LNCaP clone FGC (cell line): Measurements from ENCODE around the gene DUS1L.

Source experiments
- DNase-seq: peaks from one replicate; pipeline ENCODE4 v3.0.0-alpha.2; 2011; ENCODE audit warnings: low read depth
- H3K4me3 ChIP-seq: 2 replicates; pipeline ENCODE4 v1.5.1; 2011; ENCODE audit warnings: mild to moderate bottlenecking, low read depth, low read length, control low read depth
- CTCF ChIP-seq: IDR thresholded peaks from 2 replicates; pipeline ENCODE4 v1.5.1; 2012; ENCODE audit warnings: mild to moderate bottlenecking; ENCODE audit not compliant: control insufficient read depth, insufficient read depth; ENCODE audit errors: extremely low read depth

The DUS1L gene

DNA sequence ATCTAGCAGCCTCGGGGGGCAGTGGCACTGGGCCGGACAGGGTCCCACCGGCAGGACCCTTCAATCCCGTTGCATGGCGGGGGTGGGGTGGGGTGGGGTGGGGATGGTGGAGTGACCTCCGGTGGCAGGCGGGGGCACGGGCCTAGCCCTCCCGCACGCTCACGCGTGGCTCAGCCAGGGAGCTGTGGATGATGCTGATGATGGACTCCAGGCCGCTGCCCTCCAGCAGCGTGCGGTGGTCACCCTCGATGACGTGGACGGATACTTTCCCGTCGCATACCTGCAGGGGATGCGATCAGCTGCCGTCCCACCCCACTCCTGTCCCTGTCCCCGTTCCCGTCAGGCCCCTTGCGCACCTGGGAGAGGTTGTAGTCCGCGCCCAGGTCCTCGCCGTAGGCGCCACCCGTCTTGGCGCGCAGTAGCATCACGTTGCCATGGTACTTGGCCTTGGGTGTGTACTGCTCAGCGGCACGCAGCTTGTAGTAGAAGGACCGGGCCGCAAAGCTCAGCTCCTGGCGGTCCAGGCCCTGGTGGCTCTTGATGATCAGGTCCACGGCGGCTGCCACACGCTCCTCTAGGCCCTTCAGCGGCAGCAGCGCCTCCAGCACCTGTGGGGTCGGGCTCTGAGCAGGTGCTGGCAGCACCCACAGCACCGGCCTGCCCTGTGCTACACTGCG lies 13.5 kb upstream of the DUS1L start:
- no peak overlapping the region for H3K4me3 ChIP-seq
- DNase-seq, result no peak
- no peak for TF ChIP-seq CTCF

- TF ChIP-seq CTCF, result no peak
These were observed 12.8 kb upstream of the DUS1L start for GRCh38 chr17:82078433-82078832.

DNA sequence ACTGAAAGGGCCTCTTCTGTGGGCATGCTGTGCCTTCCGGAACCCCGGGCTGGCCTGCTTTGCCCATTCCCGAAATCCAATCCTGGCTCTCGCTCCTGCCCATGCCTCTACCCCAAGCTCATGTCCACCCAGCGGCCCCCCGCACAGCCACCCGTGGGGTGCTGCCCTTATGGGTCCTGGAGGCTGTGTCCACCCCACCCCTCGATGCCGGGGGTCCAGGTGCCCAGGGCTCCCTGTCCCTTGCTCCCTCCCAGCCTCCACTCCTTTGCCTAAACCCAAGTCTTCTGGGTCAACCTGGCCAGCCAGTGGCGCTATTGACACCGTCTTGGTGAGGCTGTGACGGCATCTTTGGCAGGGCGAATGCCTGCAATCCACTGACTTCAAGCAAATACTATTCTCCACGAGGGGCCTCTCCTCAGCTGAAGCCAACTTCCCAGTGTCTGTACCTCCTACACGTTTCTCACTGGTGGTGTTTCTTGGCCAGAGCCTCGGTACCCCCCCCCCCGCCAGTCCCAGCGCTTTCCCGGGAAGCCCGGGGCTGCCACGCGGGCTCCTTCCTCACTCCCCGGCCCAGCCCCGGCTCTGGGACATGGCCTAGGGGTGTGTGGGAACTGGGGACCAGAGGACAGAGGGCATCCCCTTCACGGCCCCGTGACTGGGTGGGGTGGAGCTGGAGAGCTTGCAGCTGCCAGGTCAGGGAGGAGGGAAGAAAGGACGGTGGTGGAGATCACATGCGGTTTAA lies 12.2 kb upstream of the DUS1L start:
- DNase-seq, result no peak
- no peak for TF ChIP-seq CTCF
- no peak overlapping the region for H3K4me3 ChIP-seq

More at GRCh38 chr17:82078433-82078832, 12.8 kb upstream of the DUS1L start:
- no peak overlapping the region for H3K4me3 ChIP-seq
- no peak for DNase-seq

GRCh38 chr17:82076785-82077591 lies 11.4 kb upstream of the DUS1L start:
- DNase-seq, result no peak
- H3K4me3 ChIP-seq, result no peak overlapping the region
- no peak for TF ChIP-seq CTCF

DNA sequence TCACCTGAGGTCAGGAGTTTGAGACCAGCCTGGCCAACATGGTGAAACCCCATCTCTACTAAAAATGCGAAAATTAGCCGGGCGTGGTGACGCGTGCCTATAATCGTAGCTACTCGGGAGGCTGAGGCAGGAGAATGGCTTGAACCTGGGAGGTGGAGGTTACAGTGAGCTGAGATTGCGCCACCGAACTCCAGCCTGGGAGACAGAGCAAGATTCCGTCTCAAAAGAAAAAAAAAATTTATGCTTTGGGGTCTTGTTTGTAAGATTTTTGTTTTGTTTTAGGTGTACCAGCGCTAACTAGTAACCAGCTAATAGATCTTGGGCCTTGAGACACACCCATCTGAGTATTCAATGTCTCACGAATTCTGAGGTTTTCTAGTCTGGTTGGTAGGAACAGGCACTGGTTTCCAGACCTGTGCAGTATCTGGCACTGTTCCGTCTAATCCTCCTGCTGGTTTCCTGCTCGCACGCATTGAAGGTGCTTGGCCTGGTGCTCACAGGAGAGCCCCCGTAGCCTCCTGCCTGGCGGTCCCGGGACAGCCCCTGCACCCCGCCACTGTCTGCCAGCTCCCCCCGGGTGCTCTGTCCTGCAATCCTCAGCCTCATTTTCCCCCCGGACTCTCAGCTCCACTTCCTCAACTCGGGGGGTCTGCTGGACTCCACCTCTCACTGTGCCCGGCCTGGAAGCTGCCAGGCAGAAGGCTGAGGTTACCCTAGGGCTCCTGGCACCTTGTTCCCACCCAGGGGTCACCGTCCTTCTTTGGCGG lies 10.6 kb upstream of the DUS1L start:
- H3K4me3 ChIP-seq, result no peak overlapping the region
- no peak for TF ChIP-seq CTCF
- no peak for DNase-seq

- no peak for TF ChIP-seq CTCF
- no peak overlapping the region for H3K4me3 ChIP-seq
- DNase-seq, result no peak
These were observed 7.8 kb upstream of the DUS1L start for GRCh38 chr17:82073446-82073845.
